Stimulated activated CD4-positive, alpha-beta T cell treated with anti-CD3 and anti-CD28 coated beads, Interleukin-15, amount 100 ng/mL, for 24 hours (primary cell): ENCODE data around the gene LMAN2.

Experiments
- DNase-seq: peaks from one replicate; pipeline ENCODE4 v3.0.0-alpha.2; 2020

LMAN2 gene

DNA sequence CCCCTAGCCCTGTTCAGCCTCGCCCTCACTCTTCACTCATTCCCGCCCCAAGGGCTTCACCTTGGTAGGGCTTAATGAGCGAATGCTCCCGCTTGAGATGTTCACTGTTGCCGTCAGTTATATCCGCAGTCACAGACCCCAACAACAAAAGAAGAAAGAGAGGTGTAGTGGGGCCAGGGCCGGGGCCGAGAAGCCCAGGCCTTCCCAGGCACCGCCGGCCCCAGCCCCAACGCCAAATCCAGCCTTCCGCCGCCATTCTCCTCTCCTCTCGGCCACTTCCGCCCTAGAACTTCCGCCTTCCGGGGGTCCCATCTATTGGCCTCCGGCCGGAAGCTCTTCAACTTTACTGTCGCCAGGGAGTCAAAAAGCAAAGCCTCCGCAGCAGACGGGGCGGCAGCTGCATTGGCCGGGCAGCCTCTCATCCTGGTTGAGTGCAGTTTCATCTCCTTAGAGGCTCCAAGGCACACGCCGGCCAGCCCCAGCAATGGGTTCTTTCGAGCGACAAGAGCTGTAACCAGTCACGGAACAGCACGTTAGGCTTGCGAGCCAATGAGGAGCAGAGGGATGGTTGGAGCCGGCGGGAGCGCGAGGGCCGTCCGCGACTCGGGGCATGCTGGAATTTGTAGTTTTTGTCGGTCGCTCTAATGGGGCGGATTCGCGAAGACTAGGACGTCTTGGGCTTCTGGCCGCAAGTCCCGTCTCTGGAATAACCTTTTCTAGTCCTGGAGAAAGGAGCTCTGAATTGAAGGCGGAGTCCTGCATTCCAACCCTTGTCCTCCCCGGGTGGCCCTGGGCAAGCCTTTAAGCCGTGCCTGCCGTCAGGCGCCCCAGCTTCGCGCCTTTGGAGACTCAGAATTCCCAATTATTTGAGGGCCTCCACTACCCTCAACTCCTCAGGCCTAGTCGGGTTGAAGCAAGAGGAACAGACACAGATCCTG lies at the start of gene LMAN2:
Gene LMAN2 (minus strand): TSS at position 277 of the 938 bp plus-strand sequence. CDS start 21 bp downstream, at position 256.
- peak; percentile 94 for DNase-seq

GRCh38 chr5:177399997-177400868 lies 48.8 kb upstream of the LMAN2 start, which contains the start of gene PFN3:
TSS of gene PFN3 (minus strand) at chr5:177400661. CDS start at chr5:177400576, 85 bp downstream.
- peak; percentile 19 for DNase-seq

- DNase-seq, result no peak
Observed at GRCh38 chr5:177397875-177398390, 46.5 kb upstream of the LMAN2 start.

DNA sequence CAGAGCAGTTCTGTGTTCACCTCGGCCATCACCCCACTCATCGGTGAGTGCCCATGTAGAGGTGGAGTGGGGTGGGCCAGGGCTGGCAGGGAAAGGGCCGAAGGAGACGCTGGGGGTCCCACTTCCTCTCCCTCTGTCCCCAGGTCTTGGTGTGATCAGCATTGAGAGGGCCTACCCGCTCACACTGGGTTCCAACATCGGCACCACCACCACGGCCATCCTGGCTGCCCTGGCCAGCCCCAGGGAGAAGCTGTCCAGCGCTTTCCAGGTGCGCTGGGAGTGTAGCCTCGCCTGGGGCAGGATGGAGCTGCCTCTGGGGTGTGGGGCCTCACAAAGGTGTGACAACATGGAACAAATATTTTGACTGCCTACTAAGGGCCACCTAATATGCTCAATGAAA lies 45.3 kb upstream of the LMAN2 start:
- no peak for DNase-seq

GRCh38 chr5:177396078-177396477 lies 44.6 kb upstream of the LMAN2 start:
- DNase-seq, result no peak

DNA sequence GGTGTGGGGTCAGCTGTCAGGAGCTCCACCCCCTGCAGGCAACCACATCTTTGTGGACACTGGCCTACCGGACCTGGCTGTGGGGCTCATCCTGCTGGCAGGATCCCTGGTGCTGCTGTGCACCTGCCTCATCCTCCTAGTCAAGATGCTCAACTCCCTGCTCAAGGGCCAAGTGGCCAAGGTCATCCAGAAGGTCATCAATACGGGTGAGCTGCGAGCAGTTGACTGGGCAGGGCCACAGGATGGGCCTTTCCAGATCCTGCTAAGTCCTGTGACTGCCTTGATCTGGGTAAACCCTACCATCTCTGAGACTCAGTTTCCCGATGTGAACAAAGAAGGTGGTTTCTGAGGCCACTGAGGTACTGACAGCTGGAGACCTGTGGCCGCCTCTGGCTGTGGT lies 42.5 kb upstream of the LMAN2 start:
- no peak for DNase-seq

DNA sequence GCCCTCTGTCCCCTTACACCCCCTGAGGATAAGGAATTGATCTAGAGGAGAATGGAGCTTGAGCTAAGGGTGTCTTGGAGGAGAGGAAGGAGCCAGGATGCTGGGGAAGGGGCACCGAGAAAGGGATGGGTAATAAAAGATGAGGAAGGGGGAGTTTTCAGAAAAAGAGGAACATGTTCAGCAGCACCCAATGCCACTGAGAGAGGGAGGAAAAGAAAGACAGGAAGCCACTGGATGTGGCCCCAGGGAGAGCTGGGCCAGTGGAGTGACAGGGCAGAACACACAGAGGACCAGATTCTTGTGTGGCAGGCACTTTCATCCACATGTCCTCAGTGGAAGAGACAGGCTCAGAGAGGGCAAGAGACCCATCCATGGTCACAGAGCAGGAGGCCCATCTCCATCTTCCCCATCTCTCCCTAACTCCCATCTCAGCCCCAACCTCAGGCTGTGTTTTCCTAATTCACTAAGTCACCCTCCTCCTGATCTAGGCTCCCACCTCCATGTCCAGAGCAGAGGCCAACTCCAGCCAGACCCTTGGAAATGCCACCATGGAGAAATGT lies 41.8 kb upstream of the LMAN2 start:
- no peak for DNase-seq

DNA sequence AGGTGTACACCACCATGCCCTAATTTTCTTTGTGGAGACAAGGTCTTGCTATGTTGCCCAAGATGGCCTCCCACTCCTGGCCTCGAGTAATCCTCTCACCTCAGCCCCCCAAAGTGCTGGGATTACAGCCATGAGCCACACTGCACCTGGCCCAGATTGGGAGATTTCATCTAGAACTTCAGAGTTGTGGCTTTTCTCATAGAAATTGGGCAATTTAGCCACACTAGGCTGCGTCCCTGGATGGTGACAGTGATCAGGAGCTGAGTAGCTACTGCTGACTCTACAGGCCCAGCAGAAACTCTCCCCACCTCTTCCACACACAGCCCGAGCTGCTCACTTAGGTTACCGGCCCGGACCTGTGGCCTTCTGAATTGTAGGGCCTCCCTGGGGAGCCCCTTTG lies 41.3 kb upstream of the LMAN2 start:
- DNase-seq, result no peak

- peak; percentile 92 for DNase-seq
Observed at GRCh38 chr5:177390363-177391300, 39.2 kb upstream of the LMAN2 start.

- peak; percentile 62 for DNase-seq
Observed at GRCh38 chr5:177389241-177390169, 38.0 kb upstream of the LMAN2 start.

DNA sequence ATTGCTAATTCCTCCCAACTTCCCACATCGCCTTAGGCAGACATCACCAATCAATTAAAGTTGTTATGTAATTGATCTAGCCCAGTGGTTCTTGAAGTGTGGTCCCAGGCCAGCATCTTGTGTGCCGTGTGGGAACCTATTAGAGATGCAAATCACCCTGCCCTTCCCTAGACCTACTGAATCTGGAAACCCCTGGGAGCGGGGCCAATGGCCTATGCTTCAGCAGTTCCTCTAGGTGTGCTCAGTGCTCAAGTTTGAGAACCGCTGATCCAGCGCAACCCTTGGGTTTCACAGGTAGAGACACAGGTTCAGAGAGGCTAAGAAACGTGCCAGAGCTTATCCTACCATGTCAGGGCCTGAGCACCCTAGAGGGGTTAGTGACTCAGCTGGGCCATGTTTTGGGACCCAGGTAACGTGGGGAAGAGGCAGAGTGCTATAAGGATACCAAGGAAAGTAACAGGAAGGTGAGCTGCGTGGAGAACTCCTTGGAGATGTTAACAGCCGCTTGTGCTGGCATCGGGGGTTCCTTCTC lies 37.1 kb upstream of the LMAN2 start:
- no peak for DNase-seq

DNA sequence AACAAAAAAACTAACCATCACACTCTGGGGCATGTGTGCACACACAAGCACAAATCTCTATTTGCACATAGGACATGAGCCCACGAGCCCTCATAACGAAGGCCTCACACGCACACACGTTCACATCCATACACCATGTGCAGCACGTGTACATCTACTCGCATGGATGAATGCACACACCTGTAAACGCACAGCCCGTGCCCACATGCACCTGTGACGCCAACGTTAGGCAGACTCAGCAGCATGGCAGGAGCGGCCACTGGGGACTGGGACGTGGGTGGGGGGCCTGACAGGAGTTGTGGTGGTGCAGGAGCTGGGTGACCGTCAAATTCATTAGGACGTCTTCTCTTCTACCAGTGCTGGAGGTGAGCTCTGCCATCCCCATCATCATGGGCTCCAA lies 35.9 kb upstream of the LMAN2 start:
- DNase-seq, result no peak

DNA sequence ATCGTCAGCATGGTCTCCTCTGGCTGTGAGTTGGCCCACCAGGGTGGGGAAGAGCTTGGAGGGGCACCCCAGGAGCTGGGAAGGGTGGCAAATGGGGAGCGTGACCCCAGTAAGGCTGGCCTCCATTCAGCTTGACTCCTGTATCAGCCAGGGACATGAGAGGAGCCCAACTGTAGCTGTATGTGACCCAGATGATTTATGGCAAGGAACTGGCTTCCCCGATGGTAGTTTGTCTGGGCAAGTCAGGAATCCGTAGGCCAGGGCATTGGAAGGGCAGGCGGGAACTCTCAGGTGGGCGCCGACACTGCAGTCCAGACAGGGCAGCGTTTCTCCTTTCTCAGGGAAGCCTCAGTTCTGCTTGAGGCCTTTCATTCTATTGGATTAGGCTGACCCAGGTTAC lies 35.1 kb upstream of the LMAN2 start:
- no peak for DNase-seq

DNA sequence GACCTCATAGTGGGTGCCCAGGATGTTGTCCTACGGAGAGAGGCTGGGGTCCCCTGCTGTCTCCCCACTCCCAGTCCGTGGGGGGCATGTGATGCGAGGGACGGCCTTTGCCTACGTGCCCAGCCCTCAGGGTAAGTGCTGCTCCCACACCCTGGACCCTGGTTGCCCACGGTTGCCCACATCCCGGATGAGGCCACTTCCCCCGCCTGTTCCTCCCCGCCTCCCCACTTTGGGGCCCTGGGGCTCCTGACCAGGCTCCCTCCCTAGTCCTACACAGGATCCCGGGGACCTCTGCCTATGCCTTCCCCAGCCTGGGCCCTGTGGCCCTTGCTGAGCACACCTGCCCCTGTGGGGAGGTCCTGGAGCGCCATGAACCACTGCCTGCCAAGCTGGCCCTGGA lies 34.3 kb upstream of the LMAN2 start:
- DNase-seq, result no peak

DNA sequence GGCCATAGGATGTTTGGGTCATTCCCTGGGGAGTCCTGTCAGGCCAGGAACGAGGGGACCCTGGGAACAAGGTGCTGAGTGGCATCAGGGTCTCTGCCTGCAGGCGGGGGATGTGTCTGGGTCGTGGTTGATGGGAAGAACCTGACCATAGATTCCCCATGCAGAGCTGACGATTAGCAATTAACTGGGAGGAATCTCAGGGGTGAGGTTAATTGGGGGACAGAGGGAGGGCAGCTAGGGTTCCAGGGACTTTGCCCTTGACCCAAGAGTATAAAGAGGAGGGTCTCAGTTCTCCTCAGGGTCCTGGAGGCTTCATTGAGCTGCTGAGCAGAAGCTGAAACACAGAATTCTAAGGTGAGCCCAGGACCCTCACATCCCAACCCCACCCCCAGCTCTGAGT lies 32.7 kb upstream of the LMAN2 start, which contains the start of gene SLC34A1:
Gene SLC34A1 (plus strand): TSS at position 301 of the 400 bp plus-strand sequence. CDS start 1,308 bp downstream, outside the sequence.
- no peak for DNase-seq

GRCh38 chr5:177383181-177383580 lies 31.7 kb upstream of the LMAN2 start:
- no peak for DNase-seq

DNA sequence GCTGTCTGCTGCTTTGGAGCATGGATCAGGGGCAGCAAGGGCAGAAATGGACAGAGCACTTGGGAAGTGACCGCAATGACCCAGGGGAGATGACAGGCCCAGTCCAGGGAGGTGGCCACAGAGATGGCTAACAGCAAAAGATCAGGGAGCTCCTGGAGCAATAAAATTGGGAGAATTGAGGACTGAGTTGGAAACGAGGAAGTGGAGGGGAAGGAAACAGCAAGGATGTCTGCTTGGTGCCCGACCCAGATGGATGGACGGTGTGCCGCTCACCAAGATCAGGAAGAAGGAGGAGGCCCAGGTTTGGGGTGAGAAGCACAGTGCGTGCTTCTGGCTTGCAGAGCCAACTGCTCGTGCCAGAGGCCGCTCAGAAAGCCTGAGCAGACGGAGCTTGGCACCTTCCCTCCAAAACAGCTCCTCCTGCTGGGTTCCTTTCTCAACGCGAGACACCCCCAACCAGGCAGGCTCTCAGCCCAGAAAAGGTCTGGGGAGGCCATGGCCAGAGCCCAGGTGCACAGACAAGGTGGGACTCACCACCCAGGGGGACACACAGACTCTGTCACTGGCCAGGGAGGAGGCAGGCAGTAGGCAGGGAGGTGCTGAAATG lies 31.1 kb upstream of the LMAN2 start:
- peak; percentile 45 for DNase-seq

DNA sequence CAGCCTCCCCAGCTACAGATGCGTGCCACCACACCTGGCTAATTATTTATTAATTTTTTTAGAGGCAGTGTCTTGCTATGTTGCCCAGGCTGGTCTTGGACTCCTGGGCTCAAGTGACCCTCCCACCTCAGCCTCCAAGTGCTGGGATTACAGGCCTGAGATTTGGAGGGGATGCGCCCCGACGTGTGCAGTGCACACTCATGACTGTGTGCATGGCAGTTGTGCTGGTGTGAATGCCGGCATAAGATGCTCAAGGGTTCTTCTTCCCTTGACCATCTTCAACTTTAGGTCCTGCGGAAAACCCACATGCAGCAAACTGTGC lies 29.3 kb upstream of the LMAN2 start:
- DNase-seq, result no peak

GRCh38 chr5:177378884-177379883 lies 27.7 kb upstream of the LMAN2 start:
- peak; percentile 53 for DNase-seq
